Right cardiac atrium (tissue), 5 donors: ENCODE measurements around the gene C12orf42. TPM values are rescaled to one million over a fixed set of nuclear protein-coding genes. Genes with fewer than 3 reads are reported as not detected.

Experiments used
- ATAC-seq, 2 donors: fragments of 200-7000 bp; cut with Tn5 transposase; one replicate each; pipeline versions ENCODE4 v1.8.0 to v1.9.1; 2020; ENCODE audit warnings: moderate library complexity in 2 of 2, mild to moderate bottlenecking in 1 of 2
- DNase-seq, 3 donors: peaks; one replicate each; pipeline ENCODE4 v3.0.0-alpha.2; 2020
- H3K27ac ChIP-seq: one replicate; pipeline ENCODE4 v1.5.1; 2013; ENCODE audit warnings: mild to moderate bottlenecking, low read length, control low read depth, moderate library complexity
- H3K27me3 ChIP-seq: one replicate; pipeline ENCODE4 v1.6.1; 2013; ENCODE audit not compliant: control insufficient read depth, insufficient read depth
- H3K4me1 ChIP-seq: one replicate; pipeline ENCODE4 v1.6.1; 2013; ENCODE audit warnings: low read length; ENCODE audit not compliant: control insufficient read depth, insufficient read depth
- H3K4me3 ChIP-seq: one replicate; pipeline ENCODE4 v1.5.1; 2013; ENCODE audit warnings: low read length, control low read depth
- H3K9me3 ChIP-seq: one replicate; pipeline ENCODE4 v1.6.1; 2013; ENCODE audit warnings: low read length; ENCODE audit not compliant: control insufficient read depth
- WGBS: extraction: QIAGEN DNeasy Blood & Tissue Kit; methylation state at CpG from one replicate; pipeline ENCODE4 v1.1.7; 2013; 5-methylcytosine and 5-hydroxymethylcytosine counted together
- intact Hi-C, 4 donors: fragments of 100-400 bp; cut with DNase I; formaldehyde crosslinking; loops; one replicate each; pipeline versions ENCODE4 v1.11.0 to v1.14.0; 2022 to 2023
- polyA plus RNA-seq: library from polyadenylated mRNA; stranded (reverse); fragments of 200-250 nt; gene quantifications from one replicate; pipeline ENCODE4 v1.2.3, GENCODE V29; 2013
- total RNA-seq, 4 donors: library from RNA; stranded (reverse); fragmentation: NEBNext Ultra II Directional; extraction: Animal tissue kit (Norgen Biotek cat#: 25700); gene quantifications; one replicate each; pipeline ENCODE4 v1.2.1, GENCODE V29; 2021
- donor health status: healthy with polysubstance abuse.
- donor health status: DM: no; HTN: yes; CAD: no.
- donor health status: DM: no; HTN: no; CAD: no.
- donor health status: DM: no; HTN: yes; CAD: no; lungs with severe emphysema.
- donor health status: DM: yes; HTN: yes; CAD: no.

Gene C12orf42
- total and polyA plus RNA-seq, 5 donors, result not detected

- H3K27ac ChIP-seq, result no peak overlapping the region
- intact Hi-C loops, result no loop called here
- DNase-seq, result no peak
- no peak for ATAC-seq
- H3K27me3 ChIP-seq, result no peaks in the 10 kb centered on the region
- H3K9me3 ChIP-seq, result no peaks in the 10 kb centered on the region
- 77% methylated on average over 2 of the region's 2 CpGs for WGBS
- no peak overlapping the region for H3K4me3 ChIP-seq
- H3K4me1 ChIP-seq, result no peaks in the 10 kb centered on the region
Measured at GRCh38 chr12:103518899-103519298, 23.1 kb upstream of the C12orf42 start.

DNA sequence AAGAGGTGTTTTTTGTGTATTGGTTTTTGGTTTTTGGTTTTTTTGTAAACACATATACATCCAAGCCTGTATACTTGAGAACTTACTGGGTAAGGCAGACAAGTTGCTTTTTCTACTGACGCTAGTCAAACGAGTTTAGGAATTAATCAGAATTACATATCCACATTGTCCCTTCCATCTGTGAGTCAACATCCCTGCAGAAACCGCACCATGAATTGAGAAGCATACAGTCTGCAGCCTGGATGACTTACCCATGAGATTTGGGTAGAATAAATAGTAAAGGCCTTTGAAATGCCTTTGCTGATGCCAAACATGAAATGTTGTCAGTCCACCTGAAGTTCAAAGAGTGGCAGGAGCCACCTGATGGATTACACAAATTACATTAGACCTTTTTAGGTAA is 21.4 kb upstream of the C12orf42 start:
- no peak for DNase-seq
- H3K9me3 ChIP-seq, result no peaks in the 10 kb centered on the region
- intact Hi-C loops, result no loop called here
- no peak for ATAC-seq
- H3K4me3 ChIP-seq, result no peak overlapping the region
- no peaks in the 10 kb centered on the region for H3K4me1 ChIP-seq
- H3K27ac ChIP-seq, result no peak overlapping the region
- WGBS, result 91% methylated on average over 3 of the region's 3 CpGs
- no peaks in the 10 kb centered on the region for H3K27me3 ChIP-seq

GRCh38 chr12:103515341-103515740 is 19.6 kb upstream of the C12orf42 start:
- Histone ChIP-seq H3K9me3 (no peaks in the 10 kb centered on the region), H3K4me3 (no peak overlapping the region), H3K27me3 (no peaks in the 10 kb centered on the region), H3K27ac (no peak overlapping the region), H3K4me1 (no peaks in the 10 kb centered on the region)
- ATAC-seq (no peak), DNase-seq (no peak)
- intact Hi-C loops, result no loop called here

- no peaks in the 10 kb centered on the region for H3K9me3 ChIP-seq
- no peaks in the 10 kb centered on the region for H3K4me1 ChIP-seq
- no peaks in the 10 kb centered on the region for H3K27me3 ChIP-seq
- 78% methylated on average over 3 of the region's 3 CpGs for WGBS
- no peak overlapping the region for H3K4me3 ChIP-seq
- no peak for DNase-seq
- H3K27ac ChIP-seq, result no peak overlapping the region
- no peak for ATAC-seq
- intact Hi-C loops, result no loop called here
Measured at GRCh38 chr12:103513875-103514274, 18.1 kb upstream of the C12orf42 start.

GRCh38 chr12:103505371-103506236 is 9.8 kb upstream of the C12orf42 start:
- ATAC-seq (no peak), DNase-seq (no peak)
- Histone ChIP-seq H3K4me3 (no peak overlapping the region), H3K27me3 (no peaks in the 10 kb centered on the region), H3K4me1 (no peaks in the 10 kb centered on the region), H3K9me3 (no peaks in the 10 kb centered on the region), H3K27ac (no peak overlapping the region)
- WGBS, result 83% methylated on average over 9 of the region's 9 CpGs
- intact Hi-C loops, result no loop called here

DNA sequence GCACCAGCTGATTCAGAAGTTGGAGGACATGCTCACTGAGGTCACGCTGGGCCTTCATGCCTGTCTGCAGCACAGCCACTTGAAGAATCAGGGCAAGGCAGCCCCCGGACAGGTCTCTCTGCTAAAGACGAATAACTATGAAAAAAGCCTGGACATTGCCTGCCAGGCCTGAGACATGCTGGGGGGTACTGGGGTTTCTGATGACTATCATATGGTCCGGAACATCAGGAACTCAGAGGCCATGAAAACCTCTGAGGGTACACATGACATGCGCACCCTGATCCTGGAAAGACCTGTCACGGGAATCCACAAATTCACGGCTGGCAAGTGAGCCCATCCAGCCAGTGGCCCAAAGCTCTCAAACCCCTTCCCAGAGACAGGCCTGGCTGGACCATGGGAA is 8.8 kb upstream of the C12orf42 start:
- H3K9me3 ChIP-seq, result no peaks in the 10 kb centered on the region
- H3K4me3 ChIP-seq, result no peak overlapping the region
- DNase-seq (no peak), ATAC-seq (no peak)
- H3K27ac ChIP-seq, result no peak overlapping the region
- H3K27me3 ChIP-seq, result no peaks in the 10 kb centered on the region
- intact Hi-C loops, result no loop called here
- H3K4me1 ChIP-seq, result no peaks in the 10 kb centered on the region
- WGBS, result 91% methylated on average over 7 of the region's 7 CpGs

DNA sequence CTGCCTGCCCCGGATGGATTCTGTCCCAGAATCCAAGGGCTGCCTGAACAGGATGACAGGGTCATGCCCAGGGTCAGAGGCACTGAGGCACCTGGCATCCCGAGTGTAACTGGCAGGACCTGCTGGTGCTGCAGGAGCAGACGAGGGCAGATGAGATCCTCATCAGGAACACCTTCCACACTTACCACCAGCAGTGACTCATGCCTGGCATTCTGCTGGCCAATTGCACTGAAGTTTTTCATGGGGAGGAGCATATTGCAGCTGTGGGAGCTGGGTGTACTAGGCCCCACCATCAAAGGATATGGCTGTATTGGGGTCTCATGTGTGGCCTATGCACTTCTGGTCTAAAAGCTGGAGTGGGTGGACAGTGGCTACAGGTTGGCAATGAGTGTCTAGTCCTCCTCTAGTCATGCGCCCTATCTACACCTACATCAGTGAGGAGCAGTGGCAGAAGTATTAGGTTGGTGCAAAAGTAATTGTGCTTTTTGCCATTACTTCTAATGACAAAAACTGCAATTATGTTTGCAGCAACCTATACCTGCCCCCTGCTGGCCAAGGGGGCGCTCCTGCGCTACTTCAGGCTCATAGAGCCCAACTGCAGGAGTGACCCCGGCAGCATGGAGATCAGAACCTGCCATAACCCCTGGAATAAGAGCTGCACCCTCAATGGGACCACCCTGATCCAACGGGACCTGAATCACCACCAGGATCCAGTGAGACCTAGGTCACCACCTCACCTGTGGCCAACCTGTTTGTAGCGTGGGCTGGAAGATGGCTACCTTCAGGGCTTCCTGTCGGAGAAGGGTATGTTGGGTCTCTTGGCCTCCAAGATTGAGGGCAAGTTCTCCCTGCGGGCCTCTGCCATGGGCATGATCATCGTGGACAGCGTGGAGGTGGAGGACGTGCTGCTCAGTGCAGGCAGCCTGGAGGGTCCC is 8.0 kb upstream of the C12orf42 start:
- H3K27ac ChIP-seq, result no peak overlapping the region
- DNase-seq (peak in 1 of 3 donors; percentile 68), ATAC-seq (peak in 1 of 2 donors; percentile 34)
- no peaks in the 10 kb centered on the region for H3K4me1 ChIP-seq
- no peaks in the 10 kb centered on the region for H3K27me3 ChIP-seq
- no peaks in the 10 kb centered on the region for H3K9me3 ChIP-seq
- H3K4me3 ChIP-seq, result no peak overlapping the region
- intact Hi-C loops, result no loop called here
- 80% methylated on average over 14 of the region's 14 CpGs for whole genome bisulfite sequencing

- intact Hi-C loops, result no loop called here
- Histone ChIP-seq H3K27me3 (no peaks in the 10 kb centered on the region), H3K4me3 (no peak overlapping the region), H3K27ac (no peak overlapping the region), H3K9me3 (no peaks in the 10 kb centered on the region), H3K4me1 (no peaks in the 10 kb centered on the region)
- WGBS, result 74% methylated on average over 5 of the region's 5 CpGs
- ATAC-seq, result no peak
- DNase-seq, result no peak
Measured at GRCh38 chr12:103501447-103501846, 5.7 kb upstream of the C12orf42 start.

DNA sequence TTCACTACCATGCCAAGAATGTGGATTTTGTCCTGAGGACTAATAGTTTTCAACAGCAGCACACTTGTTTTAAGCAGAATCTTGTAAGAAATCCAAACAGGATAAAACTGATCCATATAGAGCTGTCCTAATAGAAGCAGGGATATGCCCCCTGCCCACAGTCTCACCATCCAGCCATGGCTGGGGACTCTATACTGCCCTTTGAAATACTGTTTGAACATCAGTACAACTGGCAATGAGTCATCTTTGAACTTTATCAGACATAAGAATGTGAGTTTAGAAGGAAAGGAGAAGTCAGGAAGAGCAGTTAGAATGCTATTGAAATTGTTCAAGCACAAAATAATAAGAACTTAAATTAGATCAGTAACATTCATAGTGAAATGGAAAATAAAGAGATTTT is 3.8 kb upstream of the C12orf42 start:
- intact Hi-C loops, result no loop called here

GRCh38 chr12:103498990-103499389 is 3.2 kb upstream of the C12orf42 start:
- no peak overlapping the region for H3K4me3 ChIP-seq
- no peak for DNase-seq
- WGBS, result 83% methylated on average over 2 of the region's 2 CpGs
- H3K9me3 ChIP-seq, result no peaks in the 10 kb centered on the region
- H3K27me3 ChIP-seq, result no peaks in the 10 kb centered on the region
- H3K27ac ChIP-seq, result no peak overlapping the region
- intact Hi-C loops, result no loop called here
- no peaks in the 10 kb centered on the region for H3K4me1 ChIP-seq
- no peak for ATAC-seq

More for the DNA sequence above, 3.8 kb upstream of the C12orf42 start:
- no peak for ATAC-seq
- H3K27ac ChIP-seq, result no peak overlapping the region
- H3K27me3 ChIP-seq, result no peaks in the 10 kb centered on the region
- H3K4me1 ChIP-seq, result no peaks in the 10 kb centered on the region
- H3K4me3 ChIP-seq, result no peak overlapping the region
- DNase-seq, result no peak
- no peaks in the 10 kb centered on the region for H3K9me3 ChIP-seq
